ENCODE data around the gene BCL2L15.
"Not testable (repeated sequence)": the region's sequence is repeated elsewhere in the genome, so short reads cannot be mapped to it uniquely, and the experiment has no call there.

Gene BCL2L15

DNA sequence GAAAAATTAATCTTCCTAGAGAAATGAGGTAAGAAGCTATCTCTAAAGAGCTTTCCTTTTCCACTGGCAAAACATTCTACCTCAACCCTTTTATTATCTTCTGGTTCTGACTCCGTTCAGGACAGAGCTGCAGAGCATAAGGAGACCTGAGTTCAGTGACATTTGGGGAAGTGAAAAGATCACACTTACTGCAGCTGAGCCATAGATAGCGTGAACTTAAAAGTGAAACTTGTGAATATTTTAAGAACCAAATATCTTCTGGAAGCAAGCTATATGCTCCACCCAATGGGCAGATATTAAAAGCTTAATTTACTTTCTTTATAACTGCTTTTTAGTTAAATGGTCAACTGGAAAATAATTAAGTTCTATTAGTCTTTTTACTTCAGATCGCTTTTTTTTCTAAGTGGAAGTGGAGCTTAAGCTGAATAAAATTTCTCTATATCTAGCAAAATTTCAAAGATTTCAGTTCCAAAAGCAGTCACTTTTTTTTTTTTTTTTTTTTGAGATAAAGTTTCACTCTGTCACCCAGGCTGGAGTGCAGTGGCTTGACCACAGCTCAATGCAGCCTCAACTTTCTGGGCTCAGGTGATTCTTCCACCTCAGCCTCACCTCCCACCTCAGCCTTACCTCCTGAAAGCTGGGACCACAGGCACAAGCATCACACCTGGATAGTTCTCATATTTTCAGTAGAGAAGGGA is 27.8 kb downstream of the BCL2L15 start:
- TF ChIP-seq, protein P1, sequence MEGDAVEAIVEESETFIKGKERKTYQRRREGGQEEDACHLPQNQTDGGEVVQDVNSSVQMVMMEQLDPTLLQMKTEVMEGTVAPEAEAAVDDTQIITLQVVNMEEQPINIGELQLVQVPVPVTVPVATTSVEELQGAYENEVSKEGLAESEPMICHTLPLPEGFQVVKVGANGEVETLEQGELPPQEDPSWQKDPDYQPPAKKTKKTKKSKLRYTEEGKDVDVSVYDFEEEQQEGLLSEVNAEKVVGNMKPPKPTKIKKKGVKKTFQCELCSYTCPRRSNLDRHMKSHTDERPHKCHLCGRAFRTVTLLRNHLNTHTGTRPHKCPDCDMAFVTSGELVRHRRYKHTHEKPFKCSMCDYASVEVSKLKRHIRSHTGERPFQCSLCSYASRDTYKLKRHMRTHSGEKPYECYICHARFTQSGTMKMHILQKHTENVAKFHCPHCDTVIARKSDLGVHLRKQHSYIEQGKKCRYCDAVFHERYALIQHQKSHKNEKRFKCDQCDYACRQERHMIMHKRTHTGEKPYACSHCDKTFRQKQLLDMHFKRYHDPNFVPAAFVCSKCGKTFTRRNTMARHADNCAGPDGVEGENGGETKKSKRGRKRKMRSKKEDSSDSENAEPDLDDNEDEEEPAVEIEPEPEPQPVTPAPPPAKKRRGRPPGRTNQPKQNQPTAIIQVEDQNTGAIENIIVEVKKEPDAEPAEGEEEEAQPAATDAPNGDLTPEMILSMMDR (conservative IDR thresholded peaks at IDR 0.05; ENCODE audit: low read depth, low read length) = no peak
- DNase-seq (ENCODE audit: low read depth) = no peak
- H3K4me3 ChIP-seq (ENCODE audit: low read length) = no peak overlapping the region

DNA sequence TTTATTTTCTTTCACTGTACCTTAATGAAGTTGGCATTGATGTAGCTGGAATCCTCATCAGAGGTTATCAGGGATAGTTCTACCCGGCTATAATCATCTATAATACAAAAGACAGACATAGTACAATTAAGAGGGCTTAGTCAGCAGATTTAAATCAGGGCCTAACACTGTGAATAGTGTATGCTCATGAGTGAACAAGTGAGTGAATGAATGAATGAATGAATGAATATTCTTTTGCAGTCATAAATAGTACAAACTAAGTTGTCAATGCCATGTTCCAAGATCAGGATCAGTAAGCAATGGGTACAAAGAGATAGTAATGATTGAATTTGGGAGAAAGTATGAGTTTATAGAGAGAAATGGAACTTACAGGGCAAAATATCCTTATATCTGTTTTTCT is 28.4 kb downstream of the BCL2L15 start:
- DNase-seq (ENCODE audit: low read depth) = no peak
- TF ChIP-seq, protein P1 (conservative IDR thresholded peaks at IDR 0.05; ENCODE audit: low read depth, low read length) = no peak
- H3K4me3 ChIP-seq (ENCODE audit: low read length) = no peak overlapping the region

DNA sequence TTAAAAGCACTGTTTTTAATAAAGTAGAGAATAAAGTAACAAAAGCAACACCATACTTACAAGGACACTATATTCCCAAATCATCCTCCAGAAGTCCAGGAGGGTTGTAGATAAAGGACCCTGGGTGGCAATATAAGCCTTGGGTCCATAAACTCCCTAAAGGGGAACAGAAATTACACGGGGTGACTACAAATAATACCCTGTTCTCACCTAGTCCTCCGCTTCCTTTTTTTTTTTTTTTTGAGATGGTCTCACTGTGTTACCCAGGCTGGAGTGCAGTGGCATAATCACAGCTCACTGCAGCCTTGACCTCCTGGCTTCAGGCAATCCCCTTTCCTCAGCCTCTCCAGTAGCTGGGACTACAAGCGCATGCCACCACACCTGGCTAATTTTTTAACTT is 29.0 kb downstream of the BCL2L15 start:
- H3K4me3 ChIP-seq (ENCODE audit: low read length) = no peak overlapping the region

DNA sequence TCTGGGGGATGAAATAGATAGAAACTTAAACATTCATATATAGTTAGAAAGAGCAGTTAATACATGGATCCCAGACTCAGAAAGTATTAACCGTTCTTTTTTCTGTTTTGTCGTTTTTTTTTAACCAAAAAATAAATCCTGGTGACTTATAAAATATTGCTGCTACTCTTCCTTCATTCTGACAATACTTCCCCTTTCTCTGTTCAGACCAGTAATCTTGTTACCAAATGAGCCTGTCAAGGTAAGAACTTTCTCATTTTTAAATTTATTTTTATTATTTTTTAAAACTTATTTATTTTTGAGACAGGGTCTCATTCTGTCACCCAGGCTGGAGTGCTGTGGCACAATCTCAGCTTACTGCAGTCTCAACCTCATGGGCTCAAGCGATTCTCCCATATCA is 29.6 kb downstream of the BCL2L15 start:
- no peak overlapping the region for H3K4me3 ChIP-seq (ENCODE audit: low read length)
- TF ChIP-seq, protein P1 (conservative IDR thresholded peaks at IDR 0.05; ENCODE audit: low read depth, low read length) = no peak
- DNase-seq (ENCODE audit: low read depth) = no peak

More for the DNA sequence above, 29.0 kb downstream of the BCL2L15 start:
- TF ChIP-seq, protein P1 (conservative IDR thresholded peaks at IDR 0.05; ENCODE audit: low read depth, low read length) = no peak
- no peak for DNase-seq (ENCODE audit: low read depth)

DNA sequence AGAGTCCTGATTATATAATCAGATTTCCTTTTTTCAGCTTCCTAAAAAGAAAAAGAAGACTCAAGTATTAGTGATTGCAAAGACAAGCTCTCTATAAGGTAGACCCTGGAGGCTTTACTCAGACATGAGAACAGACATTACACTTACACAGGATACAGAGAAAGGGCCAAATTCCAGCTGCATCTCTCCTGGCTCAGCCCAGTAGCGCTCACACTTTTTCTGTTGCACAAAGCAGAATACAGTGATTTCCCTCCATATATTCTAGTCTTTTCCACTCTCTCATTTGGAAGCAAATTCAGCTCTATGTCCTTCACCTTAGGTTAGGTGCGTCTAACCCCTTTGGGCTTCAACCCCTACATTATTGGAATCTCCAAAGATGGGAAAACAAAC is 31.0 kb downstream of the BCL2L15 start:
- no peak for DNase-seq (ENCODE audit: low read depth)
- no peak overlapping the region for H3K4me3 ChIP-seq (ENCODE audit: low read length)
- TF ChIP-seq, protein P1 (conservative IDR thresholded peaks at IDR 0.05; ENCODE audit: low read depth, low read length) = no peak

DNA sequence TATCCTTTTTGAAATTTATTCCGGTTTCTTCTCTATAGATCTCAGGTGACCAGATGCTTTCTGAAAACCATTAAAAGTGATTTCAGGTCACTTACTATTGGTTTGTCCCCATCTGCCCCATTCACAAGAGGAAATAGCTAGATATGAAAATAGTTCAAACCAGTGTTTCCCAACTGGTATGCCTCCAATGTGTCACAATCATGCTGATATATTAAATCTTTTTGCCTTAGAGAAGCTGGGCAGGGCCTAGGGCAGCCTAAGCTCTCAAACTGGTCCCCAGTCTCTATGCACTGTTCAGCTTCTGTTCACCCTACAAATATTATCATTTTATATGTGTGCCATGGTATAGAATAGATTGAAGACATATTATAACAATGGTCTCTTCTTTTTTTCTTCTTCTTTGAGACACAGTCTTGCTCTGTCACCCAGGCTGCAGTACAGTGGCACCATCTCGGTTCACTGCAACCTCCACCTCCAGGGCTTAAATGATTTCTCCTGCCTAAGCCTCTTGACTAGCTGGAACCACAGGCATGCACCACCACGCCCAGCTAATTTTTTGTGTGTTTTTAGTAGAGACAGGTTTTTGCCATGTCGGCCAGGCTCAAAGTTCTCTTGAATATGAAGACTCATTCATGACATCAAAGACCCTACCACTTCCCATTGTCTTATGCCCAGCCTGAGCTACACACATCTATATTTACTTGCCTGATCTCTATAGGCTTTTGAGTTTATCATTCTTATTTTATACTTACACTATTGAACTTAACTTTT is 31.6 kb downstream of the BCL2L15 start:
- H3K4me3 ChIP-seq (ENCODE audit: low read length) = no peak overlapping the region
- DNase-seq (ENCODE audit: low read depth) = no peak
- TF ChIP-seq, protein P1 (conservative IDR thresholded peaks at IDR 0.05; ENCODE audit: low read depth, low read length) = no peak

DNA sequence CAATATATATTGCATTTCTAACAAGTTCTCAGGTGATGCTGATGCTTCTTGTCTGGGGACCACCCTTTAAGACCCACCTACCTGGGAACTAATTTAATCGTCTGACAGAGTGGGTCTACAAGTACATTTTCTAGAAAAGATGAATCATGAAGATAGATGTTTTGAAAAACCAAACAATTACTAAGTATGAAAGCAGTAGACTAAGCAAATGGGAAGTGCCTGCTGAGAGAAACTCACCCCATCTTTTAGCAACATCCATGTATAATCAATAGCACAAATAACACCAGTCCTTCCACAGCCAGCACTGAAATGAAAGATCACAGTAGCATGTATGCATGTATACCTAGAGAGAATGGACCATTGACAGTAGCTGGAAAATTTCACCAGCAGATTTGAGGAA is 33.1 kb downstream of the BCL2L15 start:
- TF ChIP-seq, protein P1 (conservative IDR thresholded peaks at IDR 0.05; ENCODE audit: low read depth, low read length) = no peak
- DNase-seq (ENCODE audit: low read depth) = no peak
- H3K4me3 ChIP-seq (ENCODE audit: low read length) = no peak overlapping the region

DNA sequence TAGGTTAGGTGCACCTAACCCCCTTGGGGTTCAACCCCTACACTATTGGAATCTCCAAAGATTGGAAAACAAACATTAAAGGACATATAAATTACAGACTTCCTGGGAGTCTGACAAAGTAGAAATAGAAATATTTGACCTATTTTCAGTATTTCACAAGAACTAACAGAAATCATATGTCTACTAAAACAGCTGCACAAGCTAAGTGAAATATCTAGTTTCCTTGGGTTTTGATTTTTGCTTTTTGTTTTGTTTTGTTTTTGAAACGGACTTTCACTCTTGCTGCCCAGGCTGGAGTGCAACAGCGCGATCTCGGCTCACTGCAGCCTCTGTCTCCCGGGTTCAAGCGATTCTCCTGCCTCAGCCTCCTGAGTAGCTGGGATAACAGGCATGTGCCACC is 34.7 kb downstream of the BCL2L15 start:
- not testable (repeated sequence) for H3K4me3 ChIP-seq (ENCODE audit: low read length); DNase-seq (ENCODE audit: low read depth)

Data from retinal pigment epithelial cell (primary cell).